Measurements from ENCODE around the gene ZBTB45. TPM values are rescaled to one million over a fixed set of nuclear protein-coding genes. Genes with fewer than 3 reads are reported as not detected.

Gene ZBTB45
- total RNA-seq, 1 donor from 2014 or later: 27.2 TPM

- DNase-seq: no peak
- Mint-ChIP-seq H3K27ac (ENCODE audit: unreplicated experiment) (no peak overlapping the region), H3K27me3 (ENCODE audit: unreplicated experiment) (peaks cover 7% of the 10 kb centered on the region), H3K4me1 (ENCODE audit: low read depth, unreplicated experiment) (peaks cover 5% of the 10 kb centered on the region), H3K36me3 (ENCODE audit: unreplicated experiment) (no peaks in the 10 kb centered on the region), H3K4me3 (ENCODE audit: unreplicated experiment) (peak overlapping the region; percentile 87), H3K9me3 (ENCODE audit: unreplicated experiment) (peaks cover 2% of the 10 kb centered on the region)
- TF ChIP-seq CTCF (IDR thresholded peaks at IDR 0.05; ENCODE audit: partially characterized antibody, unreplicated experiment): no peak
Measured at GRCh38 chr19:58468216-58468839, 51.3 kb downstream of the ZBTB45 start.

GRCh38 chr19:58466760-58467589 lies 52.6 kb downstream of the ZBTB45 start, which contains the start of gene ZNF324:
Gene ZNF324 (plus strand): TSS chr19:58467080. CDS start chr19:58469186, 2,106 bp downstream.
- no peaks in the 10 kb centered on the region for H3K9me3 Mint-ChIP-seq (ENCODE audit: unreplicated experiment)
- no peaks in the 10 kb centered on the region for H3K36me3 Mint-ChIP-seq (ENCODE audit: unreplicated experiment)
- DNase-seq: peak; percentile 99
- H3K4me3 Mint-ChIP-seq (ENCODE audit: unreplicated experiment): peak within 1 kb of the TSS; percentile 87
- peaks cover 7% of the 10 kb centered on the region for H3K27me3 Mint-ChIP-seq (ENCODE audit: unreplicated experiment)
- no peak for TF ChIP-seq CTCF (IDR thresholded peaks at IDR 0.05; ENCODE audit: partially characterized antibody, unreplicated experiment)
- H3K27ac Mint-ChIP-seq (ENCODE audit: unreplicated experiment): peak within 1 kb of the TSS; percentile 57
- peaks cover 5% of the 10 kb centered on the region for H3K4me1 Mint-ChIP-seq (ENCODE audit: low read depth, unreplicated experiment)

GRCh38 chr19:58466089-58466759 lies 53.4 kb downstream of the ZBTB45 start:
- H3K4me3 Mint-ChIP-seq (ENCODE audit: unreplicated experiment): peak overlapping the region; percentile 79
- H3K4me1 Mint-ChIP-seq (ENCODE audit: low read depth, unreplicated experiment): peaks cover 5% of the 10 kb centered on the region
- peaks cover 7% of the 10 kb centered on the region for H3K27me3 Mint-ChIP-seq (ENCODE audit: unreplicated experiment)
- H3K36me3 Mint-ChIP-seq (ENCODE audit: unreplicated experiment): no peaks in the 10 kb centered on the region
- no peaks in the 10 kb centered on the region for H3K9me3 Mint-ChIP-seq (ENCODE audit: unreplicated experiment)
- DNase-seq: no peak
- peak overlapping the region; percentile 52 for H3K27ac Mint-ChIP-seq (ENCODE audit: unreplicated experiment)
- TF ChIP-seq CTCF (IDR thresholded peaks at IDR 0.05; ENCODE audit: partially characterized antibody, unreplicated experiment): no peak

Small RNA genes lying within 50 kb of the gene (microRNA-seq; reads per million reads assigned to microRNA genes)
- 18.7 reads per million, percentile 58 among the genes with 10 or more reads in this experiment for gene MIR6807 (ENCODE audit: unreplicated experiment)

Other genes with a start within 250 kb of the ZBTB45 start
- 24.8 TPM for gene ZNF8, start 240.9 kb downstream of the ZBTB45 start, total RNA-seq (ENCODE audit: unreplicated experiment)
- gene ERVK3-1, start 214.4 kb downstream of the ZBTB45 start, total RNA-seq (ENCODE audit: unreplicated experiment): 56.2 TPM
- gene ZSCAN22, start 192.8 kb downstream of the ZBTB45 start, total RNA-seq (ENCODE audit: unreplicated experiment): 4.9 TPM
- 27.3 TPM for gene A1BG, start 166.3 kb downstream of the ZBTB45 start, total RNA-seq (ENCODE audit: unreplicated experiment)
- gene ZNF497, start 157.1 kb downstream of the ZBTB45 start, total RNA-seq (ENCODE audit: unreplicated experiment): 3.5 TPM
- 2.0 TPM for gene ZNF837, start 138.8 kb downstream of the ZBTB45 start, total RNA-seq (ENCODE audit: unreplicated experiment)
- gene RPS5, start 132.5 kb downstream of the ZBTB45 start, total RNA-seq (ENCODE audit: unreplicated experiment): 571 TPM
- 0.44 TPM for gene RNF225, start 124.2 kb downstream of the ZBTB45 start, total RNA-seq (ENCODE audit: unreplicated experiment)
- 5.8 TPM for gene ZNF584, start 111.2 kb downstream of the ZBTB45 start, total RNA-seq (ENCODE audit: unreplicated experiment)
- 4.9 TPM for gene ZNF132, start 79.7 kb downstream of the ZBTB45 start, total RNA-seq (ENCODE audit: unreplicated experiment)
- gene ZNF324B, start 68.2 kb downstream of the ZBTB45 start, total RNA-seq (ENCODE audit: unreplicated experiment): 9.9 TPM
- gene ZNF324, start 52.7 kb downstream of the ZBTB45 start, total RNA-seq (ENCODE audit: unreplicated experiment): 15.8 TPM
- 11.9 TPM for gene ZNF446, start 43.5 kb downstream of the ZBTB45 start, total RNA-seq (ENCODE audit: unreplicated experiment)
- gene SLC27A5, start 7.8 kb downstream of the ZBTB45 start, total RNA-seq (ENCODE audit: unreplicated experiment): 7.4 TPM
- gene TRIM28, start 24.3 kb upstream of the ZBTB45 start, total RNA-seq (ENCODE audit: unreplicated experiment): 361 TPM
- 108 TPM for gene CHMP2A, start 35.3 kb upstream of the ZBTB45 start, total RNA-seq (ENCODE audit: unreplicated experiment)
- 118 TPM for gene UBE2M, start 38.8 kb upstream of the ZBTB45 start, total RNA-seq (ENCODE audit: unreplicated experiment)
- gene MZF1, start 53.5 kb upstream of the ZBTB45 start, total RNA-seq (ENCODE audit: unreplicated experiment): 27.3 TPM